ENCODE results near the gene MDN1.
"Not testable (repeated sequence)": the region's sequence is repeated elsewhere in the genome, so short reads cannot be mapped to it uniquely, and the experiment has no call there.

MDN1 gene

GRCh38 chr6:89819336-89820130 is at the start of gene MDN1:
MDN1 (minus strand) TSS chr6:89819794; CDS start chr6:89819607, 187 bp downstream.
- no peaks in the 10 kb centered on the region for H3K9me3 Mint-ChIP-seq
- ATAC-seq (replicated peaks; ENCODE audit: extremely low read depth, poor library complexity, severe bottlenecking) (peak; percentile 90), DNase-seq (ENCODE audit: low spot score in 2 of 2) (peak; percentile 65 to 79)
- H3K27ac Mint-ChIP-seq (ENCODE audit: low read depth) = peak within 1 kb of the TSS; percentile 95
- H3K27me3 Mint-ChIP-seq = no peaks in the 10 kb centered on the region
- H3K4me3 Mint-ChIP-seq = peak within 1 kb of the TSS; percentile 89
- peaks cover 13% of the 10 kb centered on the region for H3K36me3 Mint-ChIP-seq (ENCODE audit: insufficient read depth)
- peaks cover 32% of the 10 kb centered on the region for H3K4me1 Mint-ChIP-seq

- peaks cover 37% of the 10 kb centered on the region for H3K36me3 Mint-ChIP-seq (ENCODE audit: insufficient read depth)
- H3K4me3 Mint-ChIP-seq = no peak overlapping the region
- no peak overlapping the region for H3K27ac Mint-ChIP-seq (ENCODE audit: low read depth)
- H3K4me1 Mint-ChIP-seq = peaks cover 13% of the 10 kb centered on the region
- no peaks in the 10 kb centered on the region for H3K9me3 Mint-ChIP-seq
- ATAC-seq (replicated peaks; ENCODE audit: extremely low read depth, poor library complexity, severe bottlenecking) (no peak), DNase-seq (ENCODE audit: low spot score in 2 of 2) (no peak)
- H3K27me3 Mint-ChIP-seq = no peaks in the 10 kb centered on the region
These were observed 46.6 kb upstream of the MDN1 start for GRCh38 chr6:89866024-89866678.

GRCh38 chr6:89862698-89863097 is 43.1 kb upstream of the MDN1 start:
- peaks cover 47% of the 10 kb centered on the region for H3K36me3 Mint-ChIP-seq (ENCODE audit: insufficient read depth)
- peaks cover 13% of the 10 kb centered on the region for H3K4me1 Mint-ChIP-seq
- H3K9me3 Mint-ChIP-seq = no peaks in the 10 kb centered on the region
- ATAC-seq (replicated peaks; ENCODE audit: extremely low read depth, poor library complexity, severe bottlenecking) (no peak), DNase-seq (ENCODE audit: low spot score in 2 of 2) (no peak)
- H3K27me3 Mint-ChIP-seq = no peaks in the 10 kb centered on the region
- H3K27ac Mint-ChIP-seq (ENCODE audit: low read depth) = peak overlapping the region; percentile 53
- no peak overlapping the region for H3K4me3 Mint-ChIP-seq

GRCh38 chr6:89862273-89862672 is 42.7 kb upstream of the MDN1 start:
- ATAC-seq (replicated peaks; ENCODE audit: extremely low read depth, poor library complexity, severe bottlenecking) (no peak), DNase-seq (ENCODE audit: low spot score in 2 of 2) (no peak)
- Mint-ChIP-seq H3K4me3 (no peak overlapping the region), H3K27ac (ENCODE audit: low read depth) (peak overlapping the region; percentile 53), H3K36me3 (ENCODE audit: insufficient read depth) (peaks cover 51% of the 10 kb centered on the region), H3K9me3 (no peaks in the 10 kb centered on the region), H3K4me1 (peaks cover 13% of the 10 kb centered on the region), H3K27me3 (no peaks in the 10 kb centered on the region)

- DNase-seq (ENCODE audit: low spot score in 2 of 2) (no peak), ATAC-seq (replicated peaks; ENCODE audit: extremely low read depth, poor library complexity, severe bottlenecking) (no peak)
- Mint-ChIP-seq H3K27ac (ENCODE audit: low read depth) (no peak overlapping the region), H3K4me1 (peaks cover 13% of the 10 kb centered on the region), H3K27me3 (no peaks in the 10 kb centered on the region), H3K9me3 (no peaks in the 10 kb centered on the region), H3K36me3 (ENCODE audit: insufficient read depth) (peaks cover 59% of the 10 kb centered on the region), H3K4me3 (no peak overlapping the region)
These were observed 40.1 kb upstream of the MDN1 start for GRCh38 chr6:89859744-89860143.

GRCh38 chr6:89858041-89858440 is 38.4 kb upstream of the MDN1 start:
- no peak overlapping the region for H3K4me3 Mint-ChIP-seq
- H3K4me1 Mint-ChIP-seq = peaks cover 11% of the 10 kb centered on the region
- no peaks in the 10 kb centered on the region for H3K27me3 Mint-ChIP-seq
- H3K36me3 Mint-ChIP-seq (ENCODE audit: insufficient read depth) = peaks cover 68% of the 10 kb centered on the region
- H3K27ac Mint-ChIP-seq (ENCODE audit: low read depth) = no peak overlapping the region
- no peaks in the 10 kb centered on the region for H3K9me3 Mint-ChIP-seq
- DNase-seq (ENCODE audit: low spot score in 2 of 2) (no peak), ATAC-seq (replicated peaks; ENCODE audit: extremely low read depth, poor library complexity, severe bottlenecking) (no peak)

GRCh38 chr6:89853068-89853467 is 33.5 kb upstream of the MDN1 start:
- H3K9me3 Mint-ChIP-seq = no peaks in the 10 kb centered on the region
- H3K27me3 Mint-ChIP-seq = no peaks in the 10 kb centered on the region
- DNase-seq (ENCODE audit: low spot score in 2 of 2) (no peak), ATAC-seq (replicated peaks; ENCODE audit: extremely low read depth, poor library complexity, severe bottlenecking) (no peak)
- H3K4me3 Mint-ChIP-seq = no peak overlapping the region
- no peaks in the 10 kb centered on the region for H3K4me1 Mint-ChIP-seq
- H3K27ac Mint-ChIP-seq (ENCODE audit: low read depth) = no peak overlapping the region
- H3K36me3 Mint-ChIP-seq (ENCODE audit: insufficient read depth) = peaks cover 51% of the 10 kb centered on the region

- not testable (repeated sequence) for H3K4me3 Mint-ChIP-seq; H3K27me3 Mint-ChIP-seq; ATAC-seq (replicated peaks; ENCODE audit: extremely low read depth, poor library complexity, severe bottlenecking); DNase-seq (ENCODE audit: low spot score in 2 of 2); H3K27ac Mint-ChIP-seq (ENCODE audit: low read depth); H3K9me3 Mint-ChIP-seq
- H3K36me3 Mint-ChIP-seq (ENCODE audit: insufficient read depth) = peaks cover 22% of the 10 kb centered on the region
- H3K4me1 Mint-ChIP-seq = peaks cover 11% of the 10 kb centered on the region
These were observed 27.9 kb upstream of the MDN1 start for GRCh38 chr6:89847513-89847912.

- no peak overlapping the region for H3K27ac Mint-ChIP-seq (ENCODE audit: low read depth)
- H3K4me3 Mint-ChIP-seq = no peak overlapping the region
- H3K4me1 Mint-ChIP-seq = peaks cover 31% of the 10 kb centered on the region
- ATAC-seq (replicated peaks; ENCODE audit: extremely low read depth, poor library complexity, severe bottlenecking) (no peak), DNase-seq (ENCODE audit: low spot score in 2 of 2) (no peak)
- peaks cover 7% of the 10 kb centered on the region for H3K36me3 Mint-ChIP-seq (ENCODE audit: insufficient read depth)
- no peaks in the 10 kb centered on the region for H3K9me3 Mint-ChIP-seq
- H3K27me3 Mint-ChIP-seq = no peaks in the 10 kb centered on the region
These were observed 23.5 kb upstream of the MDN1 start for GRCh38 chr6:89843070-89843469.

- Mint-ChIP-seq H3K27ac (ENCODE audit: low read depth) (no peak overlapping the region), H3K4me3 (no peak overlapping the region), H3K9me3 (no peaks in the 10 kb centered on the region), H3K4me1 (peaks cover 31% of the 10 kb centered on the region), H3K27me3 (no peaks in the 10 kb centered on the region), H3K36me3 (ENCODE audit: insufficient read depth) (peaks cover 3% of the 10 kb centered on the region)
- DNase-seq (ENCODE audit: low spot score in 2 of 2) (no peak), ATAC-seq (replicated peaks; ENCODE audit: extremely low read depth, poor library complexity, severe bottlenecking) (no peak)
These were observed 22.6 kb upstream of the MDN1 start for GRCh38 chr6:89842228-89842627.

GRCh38 chr6:89840538-89840937 is 20.9 kb upstream of the MDN1 start:
- Mint-ChIP-seq H3K27me3 (no peaks in the 10 kb centered on the region), H3K27ac (ENCODE audit: low read depth) (no peak overlapping the region), H3K4me1 (peaks cover 45% of the 10 kb centered on the region), H3K36me3 (ENCODE audit: insufficient read depth) (peaks cover 2% of the 10 kb centered on the region), H3K9me3 (no peaks in the 10 kb centered on the region), H3K4me3 (no peak overlapping the region)
- ATAC-seq (replicated peaks; ENCODE audit: extremely low read depth, poor library complexity, severe bottlenecking) (no peak), DNase-seq (ENCODE audit: low spot score in 2 of 2) (no peak)

- Mint-ChIP-seq H3K27ac (ENCODE audit: low read depth) (peak overlapping the region; percentile 49), H3K4me3 (peak overlapping the region; percentile 41), H3K27me3 (no peaks in the 10 kb centered on the region), H3K36me3 (ENCODE audit: insufficient read depth) (peaks cover 18% of the 10 kb centered on the region), H3K9me3 (no peaks in the 10 kb centered on the region), H3K4me1 (peaks cover 46% of the 10 kb centered on the region)
- ATAC-seq (replicated peaks; ENCODE audit: extremely low read depth, poor library complexity, severe bottlenecking) = no peak
- no peak for DNase-seq (ENCODE audit: low spot score in 2 of 2)
These were observed 17.1 kb upstream of the MDN1 start for GRCh38 chr6:89836639-89837222.

Measured in central memory CD8-positive, alpha-beta T cell (primary cell).